ENCODE measurements around the gene ACSM5.
"Not testable (repeated sequence)": the region's sequence is repeated elsewhere in the genome, so short reads cannot be mapped to it uniquely, and the experiment has no call there.

ACSM5 gene

GRCh38 chr16:20459227-20459626, 49.9 kb downstream of the ACSM5 start:
- DNase-seq: not testable (repeated sequence)

- not testable (repeated sequence) for DNase-seq
Measured at GRCh38 chr16:20460313-20460712, 51.0 kb downstream of the ACSM5 start.

GRCh38 chr16:20468954-20469353, 59.6 kb downstream of the ACSM5 start:
- DNase-seq: not testable (repeated sequence)

DNA sequence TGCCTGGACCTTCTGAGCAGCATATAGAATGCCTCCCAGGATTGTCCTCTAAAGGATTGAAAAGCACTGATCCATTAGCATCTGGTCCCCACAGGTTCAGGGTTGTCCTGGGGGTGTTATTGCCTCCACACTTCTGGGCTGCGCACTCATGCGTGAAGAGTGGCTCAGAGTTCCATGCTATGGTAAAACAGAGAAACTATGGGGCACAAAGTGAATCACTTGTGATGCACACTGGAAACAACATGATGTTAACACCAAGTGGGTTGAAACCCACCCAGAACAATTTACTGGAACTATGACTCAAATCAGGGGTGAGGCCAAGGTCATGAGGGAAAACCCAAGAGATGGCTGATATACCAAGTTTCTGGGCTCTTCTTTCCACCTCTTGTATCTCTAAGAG, 60.6 kb downstream of the ACSM5 start:
- DNase-seq: not testable (repeated sequence)

DNA sequence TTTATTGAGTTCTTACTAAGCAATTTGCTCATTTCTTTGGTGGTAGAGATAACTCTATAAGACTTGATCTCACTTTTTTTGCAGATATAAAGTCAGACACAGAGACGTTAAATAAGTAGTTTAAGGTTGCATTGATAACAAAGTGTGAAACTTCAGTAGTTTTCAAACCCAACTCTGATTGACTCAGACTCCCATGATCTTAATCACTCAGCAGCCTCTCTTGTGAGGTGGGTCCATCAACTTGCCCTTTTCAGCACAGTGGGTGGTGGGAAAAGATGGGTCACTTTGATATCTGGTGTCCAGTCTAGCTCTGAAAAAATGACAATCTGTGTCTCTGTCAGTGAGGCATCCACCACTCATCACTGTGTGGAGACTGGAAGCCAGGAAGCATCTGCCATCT, 61.4 kb downstream of the ACSM5 start:
- not testable (repeated sequence) for DNase-seq

DNA sequence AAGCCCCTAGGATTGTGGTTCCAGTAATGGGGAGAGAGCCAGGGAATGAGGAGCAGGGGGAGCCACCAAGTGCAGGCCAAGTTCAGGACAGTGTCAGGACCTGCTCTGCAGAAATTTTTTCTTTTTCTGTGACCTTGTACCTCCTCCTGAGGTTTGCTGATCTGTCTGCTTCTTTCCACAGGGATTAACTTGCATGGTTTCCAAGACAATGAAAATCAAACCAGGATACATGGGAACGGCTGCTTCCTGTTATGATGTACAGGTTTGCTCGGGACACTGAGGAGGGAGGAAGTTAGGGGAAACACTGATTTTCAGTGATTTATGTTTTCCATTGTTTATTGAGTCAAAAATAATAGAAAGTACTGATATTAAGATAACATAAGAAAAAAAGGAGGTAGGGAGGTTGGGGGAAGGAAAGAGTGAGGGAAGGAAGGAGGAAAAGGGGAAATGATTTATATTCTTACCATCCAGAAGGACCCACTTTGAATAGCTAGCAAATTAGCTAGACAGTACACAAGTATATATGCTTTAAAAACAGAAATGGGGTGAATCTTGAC, 67.9 kb downstream of the ACSM5 start:
- DNase-seq: not testable (repeated sequence)

- DNase-seq: not testable (repeated sequence)
Measured at GRCh38 chr16:20483989-20484388, 74.7 kb downstream of the ACSM5 start.

- DNase-seq: no peak
Measured at GRCh38 chr16:20484726-20485125, 75.4 kb downstream of the ACSM5 start.

DNA sequence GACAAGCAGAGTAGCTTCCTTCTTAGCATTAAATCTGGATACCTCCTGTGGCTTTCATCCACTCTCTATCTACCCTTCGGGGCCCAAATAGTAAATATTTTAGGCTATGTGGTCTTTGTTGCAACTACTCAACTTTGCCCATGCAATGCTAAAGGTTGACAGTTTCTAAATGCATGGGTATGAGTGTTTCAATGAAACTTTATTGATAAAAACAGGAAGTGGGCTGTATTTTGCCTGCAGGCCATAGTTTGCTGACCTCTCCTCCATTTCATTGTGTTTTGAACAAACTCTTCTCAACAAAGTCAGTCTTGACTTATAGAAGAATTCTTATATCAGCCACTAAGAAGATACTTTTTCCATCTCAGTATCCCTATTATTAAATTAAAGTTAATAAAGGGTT, 76.1 kb downstream of the ACSM5 start:
- no peak for DNase-seq
